Ascending aorta (tissue), 2 donors: ENCODE results near the gene P2RX7. TPM values are rescaled to one million over a fixed set of nuclear protein-coding genes. Genes with fewer than 3 reads are reported as not detected.

ENCODE experiments used
- DNase-seq, 2 donors: peaks; one replicate each; pipeline ENCODE4 v3.0.0-alpha.2; 2019; ENCODE audit warnings: low spot score in 2 of 2
- H3K27ac ChIP-seq, 2 donors: fragments of 200-600 bp; sonication (generic); one replicate each; pipeline ENCODE4 v1.5.1; 2016 to 2017; ENCODE audit warnings: mild to moderate bottlenecking in 1 of 2
- H3K27me3 ChIP-seq: fragments of 200-600 bp; sonication (generic); one replicate; pipeline ENCODE4 v1.5.1; 2017
- H3K36me3 ChIP-seq, 2 donors: fragments of 200-600 bp; sonication (generic); one replicate each; pipeline ENCODE4 v1.5.1; 2016
- H3K4me1 ChIP-seq, 2 donors: fragments of 200-600 bp; sonication (generic); one replicate each; pipeline ENCODE4 v1.5.1; 2016 to 2017; ENCODE audit warnings: mild to moderate bottlenecking in 1 of 2
- H3K4me3 ChIP-seq, 2 donors: fragments of 200-600 bp; sonication (generic); one replicate each; pipeline ENCODE4 v1.5.1; 2016 to 2017; ENCODE audit warnings: mild to moderate bottlenecking in 1 of 2
- H3K9me3 ChIP-seq, 2 donors: fragments of 200-600 bp; sonication (generic); one replicate each; pipeline ENCODE4 v1.5.1; 2016
- intact Hi-C: fragments of 100-400 bp; cut with DNase I; formaldehyde crosslinking; loops from one replicate; pipeline ENCODE4 v1.15.1; 2023
- total RNA-seq: library from RNA; depleted of rRNA; stranded (reverse); fragments of >200 nt; gene quantifications from one replicate; pipeline ENCODE4 v1.1.0, GENCODE V29; 2016
- TF ChIP-seq, protein P1 (sequence below), 3 experiments: fragments of 200-600 bp in 2 of 3; fragments of 450-650 bp in 1 of 3; sonication (generic) in 2 of 3; IDR thresholded peaks; one replicate each; pipeline ENCODE4 v1.5.1; 2016 to 2019; ENCODE audit warnings: antibody characterized with exemption in 3 of 3, mild to moderate bottlenecking in 1 of 3, moderate library complexity in 1 of 3

P2RX7 gene
- total RNA-seq, 1 donor from 2014 or later, result 1.1 TPM

DNA sequence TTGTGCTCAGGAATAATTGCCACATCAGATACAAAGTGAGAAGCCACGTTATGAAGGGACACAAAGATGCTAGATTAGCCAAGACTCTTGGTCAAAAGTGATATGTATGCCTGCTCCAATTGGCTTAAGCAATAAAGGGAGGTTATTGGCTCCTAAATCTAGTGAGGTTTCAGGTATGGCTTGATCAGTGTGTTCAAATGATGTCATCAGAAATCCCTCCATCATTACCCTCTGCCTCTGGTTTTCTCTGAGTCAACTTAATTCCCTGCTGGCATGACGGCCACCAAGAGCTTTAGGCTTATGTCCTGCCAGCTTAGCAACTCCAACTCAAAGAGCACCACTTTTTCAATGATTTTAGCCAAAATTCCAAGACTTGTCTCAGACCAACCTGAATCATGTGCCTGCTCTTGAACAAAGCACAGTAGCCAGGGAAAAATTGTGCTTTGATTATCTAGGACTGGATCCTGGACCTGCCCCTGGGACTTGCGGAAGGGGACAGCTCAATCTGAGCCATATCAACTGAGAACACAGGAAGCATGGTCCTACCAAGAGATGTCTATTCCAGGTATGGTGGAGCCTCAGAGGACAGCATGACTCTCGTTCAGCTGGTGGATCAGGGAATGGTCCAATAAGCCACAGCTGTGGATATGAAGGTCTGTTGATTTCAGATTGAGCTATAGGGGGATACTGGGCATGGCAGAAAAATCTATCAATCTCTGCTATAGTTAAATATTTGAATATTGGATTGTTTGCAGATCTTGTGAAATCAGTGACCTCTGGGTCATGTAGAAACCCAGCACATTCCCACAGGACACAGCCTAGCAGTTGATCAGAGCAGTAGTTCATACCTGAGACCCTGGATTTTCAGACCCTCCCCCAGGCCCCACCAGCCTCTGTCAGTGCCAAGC, 16.1 kb upstream of the P2RX7 start:
- TF ChIP-seq, protein P1, sequence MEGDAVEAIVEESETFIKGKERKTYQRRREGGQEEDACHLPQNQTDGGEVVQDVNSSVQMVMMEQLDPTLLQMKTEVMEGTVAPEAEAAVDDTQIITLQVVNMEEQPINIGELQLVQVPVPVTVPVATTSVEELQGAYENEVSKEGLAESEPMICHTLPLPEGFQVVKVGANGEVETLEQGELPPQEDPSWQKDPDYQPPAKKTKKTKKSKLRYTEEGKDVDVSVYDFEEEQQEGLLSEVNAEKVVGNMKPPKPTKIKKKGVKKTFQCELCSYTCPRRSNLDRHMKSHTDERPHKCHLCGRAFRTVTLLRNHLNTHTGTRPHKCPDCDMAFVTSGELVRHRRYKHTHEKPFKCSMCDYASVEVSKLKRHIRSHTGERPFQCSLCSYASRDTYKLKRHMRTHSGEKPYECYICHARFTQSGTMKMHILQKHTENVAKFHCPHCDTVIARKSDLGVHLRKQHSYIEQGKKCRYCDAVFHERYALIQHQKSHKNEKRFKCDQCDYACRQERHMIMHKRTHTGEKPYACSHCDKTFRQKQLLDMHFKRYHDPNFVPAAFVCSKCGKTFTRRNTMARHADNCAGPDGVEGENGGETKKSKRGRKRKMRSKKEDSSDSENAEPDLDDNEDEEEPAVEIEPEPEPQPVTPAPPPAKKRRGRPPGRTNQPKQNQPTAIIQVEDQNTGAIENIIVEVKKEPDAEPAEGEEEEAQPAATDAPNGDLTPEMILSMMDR (IDR thresholded peaks at IDR 0.05), result no peak
- intact Hi-C loops, result no loop called here
- Histone ChIP-seq H3K9me3 (no peaks in the 10 kb centered on the region), H3K36me3 (no peaks in the 10 kb centered on the region), H3K27me3 (no peaks in the 10 kb centered on the region), H3K4me1 (no peaks in the 10 kb centered on the region), H3K27ac (no peak overlapping the region), H3K4me3 (no peak overlapping the region)
- no peak for DNase-seq

DNA sequence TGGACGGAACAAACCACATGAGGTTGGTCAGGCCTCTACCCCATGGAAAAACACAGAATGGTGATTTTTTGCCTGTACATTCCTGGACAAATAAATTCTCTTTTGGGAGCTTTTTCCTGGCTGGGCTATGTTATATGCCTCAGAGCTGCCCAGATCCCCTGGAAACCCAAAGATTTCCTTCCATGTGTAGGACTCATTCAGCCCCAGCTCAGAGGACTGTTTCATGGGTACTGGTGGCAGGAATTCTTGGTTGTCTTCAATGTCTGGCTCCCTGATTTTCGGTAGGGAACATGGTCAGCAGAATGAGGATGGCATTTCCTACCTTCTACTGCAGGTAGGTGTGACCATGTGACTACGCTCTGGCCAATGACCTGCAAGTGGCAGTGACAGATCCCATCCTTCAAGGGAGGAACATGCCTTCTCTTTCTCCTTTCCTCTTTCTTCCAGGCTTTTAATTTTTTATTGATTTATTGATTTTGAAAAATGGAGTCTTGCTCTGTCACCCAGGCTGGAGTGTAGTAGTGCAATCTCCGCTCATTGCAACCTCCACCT, 15.4 kb upstream of the P2RX7 start:
- TF ChIP-seq, protein P1 (IDR thresholded peaks at IDR 0.05), result no peak
- Histone ChIP-seq H3K36me3 (no peaks in the 10 kb centered on the region), H3K27me3 (no peaks in the 10 kb centered on the region), H3K4me3 (no peak overlapping the region), H3K27ac (no peak overlapping the region), H3K4me1 (no peaks in the 10 kb centered on the region), H3K9me3 (no peaks in the 10 kb centered on the region)
- no peak for DNase-seq
- intact Hi-C loops, result no loop called here

DNA sequence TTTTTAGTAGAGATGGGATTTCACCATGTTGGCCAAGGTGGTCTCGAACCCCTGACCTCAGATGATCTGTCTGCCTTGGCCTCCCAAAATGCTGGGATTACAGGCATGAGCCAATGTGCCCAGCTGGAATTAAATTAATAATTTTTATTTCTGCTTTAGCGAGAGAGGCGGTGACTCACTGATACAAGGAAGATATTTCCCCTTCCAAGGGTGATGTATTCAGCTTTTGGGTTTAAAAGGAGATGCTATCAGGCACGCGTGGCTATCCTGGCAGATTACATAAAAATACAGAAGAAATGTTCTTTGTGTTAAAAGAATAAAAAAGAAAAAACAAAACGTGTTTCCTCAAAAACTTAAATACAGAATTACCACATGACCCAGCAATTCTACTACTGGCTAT, 12.4 kb upstream of the P2RX7 start:
- no peak for DNase-seq
- H3K4me1 ChIP-seq, result no peaks in the 10 kb centered on the region
- H3K27me3 ChIP-seq, result no peaks in the 10 kb centered on the region
- TF ChIP-seq, protein P1 (IDR thresholded peaks at IDR 0.05), result no peak
- no peak overlapping the region for H3K27ac ChIP-seq
- no peaks in the 10 kb centered on the region for H3K36me3 ChIP-seq
- intact Hi-C loops, result no loop called here
- no peak overlapping the region for H3K4me3 ChIP-seq
- H3K9me3 ChIP-seq, result no peaks in the 10 kb centered on the region

DNA sequence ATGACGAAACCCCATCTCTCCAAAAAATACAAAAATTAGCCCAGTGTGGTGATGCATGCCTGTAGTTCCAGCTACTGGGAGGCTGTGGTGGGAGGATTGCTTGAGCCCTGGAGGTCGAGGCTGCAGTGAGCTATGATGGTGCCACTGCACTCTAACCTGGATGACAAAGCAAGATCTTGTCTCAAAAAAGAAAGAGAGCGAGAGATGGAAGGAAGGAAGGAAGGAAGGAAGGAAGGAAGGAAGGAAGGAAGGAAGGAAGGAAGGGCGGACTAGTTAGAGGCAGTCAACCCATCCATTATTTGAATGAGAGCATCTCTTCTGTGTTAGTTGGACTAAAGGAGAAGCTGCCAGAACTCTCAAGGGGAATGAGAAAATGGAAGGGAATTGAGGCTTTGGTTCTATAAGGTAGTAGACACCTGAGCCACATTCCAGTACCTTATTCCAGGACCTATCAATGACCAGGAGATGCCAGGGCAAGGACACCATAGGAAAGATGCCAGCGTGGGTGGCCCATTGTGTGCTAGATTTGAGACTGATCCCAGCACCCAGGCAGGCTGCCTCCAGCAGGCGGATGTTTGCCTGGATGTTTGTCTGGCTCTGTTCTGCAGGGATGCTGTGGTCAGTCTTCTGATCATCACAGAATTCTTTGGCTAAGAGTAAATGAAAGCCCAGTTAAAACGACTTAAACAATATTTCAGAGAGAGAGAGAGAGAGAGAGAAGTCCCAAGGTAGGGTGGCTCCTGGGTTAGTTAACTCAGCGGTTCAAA, 11.5 kb upstream of the P2RX7 start:
- Histone ChIP-seq H3K4me1 (no peaks in the 10 kb centered on the region), H3K27ac (no peak overlapping the region), H3K36me3 (no peaks in the 10 kb centered on the region), H3K4me3 (no peak overlapping the region), H3K27me3 (no peaks in the 10 kb centered on the region), H3K9me3 (no peaks in the 10 kb centered on the region)
- intact Hi-C loops, result no loop called here
- TF ChIP-seq, protein P1 (IDR thresholded peaks at IDR 0.05), result no peak
- no peak for DNase-seq

DNA sequence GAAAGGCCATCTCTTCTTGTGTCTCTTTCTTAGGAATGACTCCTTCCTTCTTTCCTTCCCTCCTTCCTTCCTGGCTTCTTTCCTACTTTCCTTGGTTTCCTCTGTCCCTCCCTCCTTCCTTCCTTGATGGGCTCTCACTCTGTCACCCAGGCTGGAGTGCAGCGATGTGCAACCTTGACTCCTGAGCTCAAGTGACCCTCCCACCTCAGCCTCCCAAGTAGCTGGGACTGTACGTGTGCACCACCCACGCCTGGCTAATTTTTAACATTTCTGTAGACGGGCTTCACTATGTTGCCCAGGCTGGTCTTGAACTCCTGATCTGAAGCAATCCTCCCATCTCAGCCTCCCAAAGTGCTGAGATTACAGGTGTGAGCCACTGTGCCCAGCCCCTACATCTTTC, 10.9 kb upstream of the P2RX7 start:
- DNase-seq, result no peak
- intact Hi-C loops, result no loop called here
- H3K36me3 ChIP-seq, result no peaks in the 10 kb centered on the region
- no peak overlapping the region for H3K27ac ChIP-seq
- H3K4me1 ChIP-seq, result no peaks in the 10 kb centered on the region
- TF ChIP-seq, protein P1 (IDR thresholded peaks at IDR 0.05), result no peak
- no peaks in the 10 kb centered on the region for H3K27me3 ChIP-seq
- no peak overlapping the region for H3K4me3 ChIP-seq
- H3K9me3 ChIP-seq, result no peaks in the 10 kb centered on the region
